OCI-LY3 (cell line): ENCODE results near the gene UNC5B.

Experiments
- H2AFZ ChIP-seq: fragments of 200-600, 300-600 bp; shearing (Covaris generic); 2 replicates; pipeline ENCODE4 v1.6.0; 2014; ENCODE audit warnings: antibody characterized with exemption, low read depth, low read length
- H3K27ac ChIP-seq: fragments of 200-600, 300-600 bp; sonication (generic); 2 replicates; pipeline ENCODE4 v1.5.1; 2014; ENCODE audit warnings: mild to moderate bottlenecking, low read length, moderate library complexity, mixed read lengths
- H3K27me3 ChIP-seq: fragments of 200-600, 300-600 bp; sonication (generic); 2 replicates; pipeline ENCODE4 v1.6.1; 2014; ENCODE audit warnings: low read depth, low read length, mixed read lengths
- H3K36me3 ChIP-seq: fragments of 200-600, 300-600 bp; sonication (generic); replicated peaks from 2 replicates; pipeline ENCODE3; 2014; ENCODE audit warnings: low read depth, low read length, mixed read lengths
- H3K4me1 ChIP-seq: fragments of 300-600, 200-600 bp; sonication (generic); 2 replicates; pipeline ENCODE4 v1.6.1; 2014; ENCODE audit warnings: low read length, mixed read lengths
- H3K4me2 ChIP-seq: fragments of 200-600, 300-600 bp; sonication (generic); 2 replicates; pipeline ENCODE4 v1.6.1; 2014; ENCODE audit warnings: low read length, mixed read lengths
- H3K4me3 ChIP-seq: fragments of 300-600, 200-600 bp; sonication (generic); 2 replicates; pipeline ENCODE4 v1.5.1; 2014; ENCODE audit warnings: antibody characterized with exemption, mild to moderate bottlenecking, low read length, moderate library complexity
- H3K79me2 ChIP-seq: fragments of 300-600, 200-600 bp; shearing (Covaris generic); 2 replicates; pipeline ENCODE4 v1.6.1; 2014; ENCODE audit warnings: mild to moderate bottlenecking, low read length, mixed read lengths
- H3K9ac ChIP-seq: fragments of 300-600, 200-600 bp; shearing (Covaris generic); 2 replicates; pipeline ENCODE4 v1.6.0; 2014; ENCODE audit warnings: mild to moderate bottlenecking, low read length, moderate library complexity
- H3K9me3 ChIP-seq: fragments of 200-600, 300-600 bp; shearing (Covaris generic); 2 replicates; pipeline ENCODE4 v1.6.1; 2014; ENCODE audit warnings: low read length, mixed read lengths; ENCODE audit not compliant: insufficient read depth
- H4K20me1 ChIP-seq: fragments of 200-600, 300-600 bp; sonication (generic); 2 replicates; pipeline ENCODE4 v1.6.1; 2016; ENCODE audit warnings: low read length, mixed read lengths; ENCODE audit not compliant: insufficient read depth
- CTCF ChIP-seq: fragments of 200-600, 300-600 bp; sonication (generic); IDR thresholded peaks from 2 replicates; pipeline ENCODE4 v1.5.1; 2014; ENCODE audit warnings: antibody characterized with exemption, low read length, low read depth
- EZH2phosphoT487 ChIP-seq: fragments of 200-600 bp; shearing (Covaris generic); IDR thresholded peaks from 2 replicates; pipeline ENCODE4 v1.6.1; 2018; ENCODE audit warnings: antibody characterized with exemption, mixed run types, low read depth

The UNC5B gene

GRCh38 chr10:71259282-71259681, 46.9 kb downstream of the UNC5B start:
- no peaks in the 10 kb centered on the region for H4K20me1 ChIP-seq
- no peaks in the 10 kb centered on the region for H3K4me1 ChIP-seq
- no peak overlapping the region for H3K4me3 ChIP-seq
- H3K4me2 ChIP-seq, result no peak overlapping the region
- TF ChIP-seq EZH2phosphoT487 (no peak), CTCF (no peak)
- H3K27ac ChIP-seq, result no peak overlapping the region
- H3K9ac ChIP-seq, result no peak overlapping the region
- no peak overlapping the region for H2AFZ ChIP-seq
- no peaks in the 10 kb centered on the region for H3K79me2 ChIP-seq
- no peaks in the 10 kb centered on the region for H3K36me3 ChIP-seq
- no peaks in the 10 kb centered on the region for H3K9me3 ChIP-seq
- H3K27me3 ChIP-seq, result no peaks in the 10 kb centered on the region

- no peak overlapping the region for H3K27ac ChIP-seq
- no peaks in the 10 kb centered on the region for H3K27me3 ChIP-seq
- no peaks in the 10 kb centered on the region for H3K4me1 ChIP-seq
- H3K36me3 ChIP-seq, result no peaks in the 10 kb centered on the region
- no peaks in the 10 kb centered on the region for H3K79me2 ChIP-seq
- no peak overlapping the region for H3K4me2 ChIP-seq
- H4K20me1 ChIP-seq, result no peaks in the 10 kb centered on the region
- H3K9me3 ChIP-seq, result no peaks in the 10 kb centered on the region
- no peak overlapping the region for H3K9ac ChIP-seq
- TF ChIP-seq EZH2phosphoT487, result no peak
- no peak for TF ChIP-seq CTCF
- H2AFZ ChIP-seq, result no peak overlapping the region
- H3K4me3 ChIP-seq, result no peak overlapping the region
These were observed 47.6 kb downstream of the UNC5B start for GRCh38 chr10:71259815-71260501.

- TF ChIP-seq EZH2phosphoT487 (no peak), CTCF (no peak)
- Histone ChIP-seq H3K79me2 (no peaks in the 10 kb centered on the region), H3K27me3 (no peaks in the 10 kb centered on the region), H3K4me1 (no peaks in the 10 kb centered on the region), H3K4me2 (no peak overlapping the region), H3K27ac (no peak overlapping the region), H3K4me3 (no peak overlapping the region), H2AFZ (no peak overlapping the region), H3K9me3 (no peaks in the 10 kb centered on the region), H3K36me3 (no peaks in the 10 kb centered on the region), H4K20me1 (no peaks in the 10 kb centered on the region), H3K9ac (no peak overlapping the region)
These were observed 48.4 kb downstream of the UNC5B start for GRCh38 chr10:71260622-71261325.

GRCh38 chr10:71262027-71262426, 49.7 kb downstream of the UNC5B start:
- Histone ChIP-seq H4K20me1 (no peaks in the 10 kb centered on the region), H3K4me3 (no peak overlapping the region), H3K4me1 (no peaks in the 10 kb centered on the region), H3K9ac (no peak overlapping the region), H3K9me3 (no peaks in the 10 kb centered on the region), H3K27me3 (no peaks in the 10 kb centered on the region), H3K36me3 (no peaks in the 10 kb centered on the region), H2AFZ (no peak overlapping the region), H3K27ac (no peak overlapping the region), H3K79me2 (no peaks in the 10 kb centered on the region), H3K4me2 (no peak overlapping the region)
- TF ChIP-seq EZH2phosphoT487 (no peak), CTCF (no peak)
